WTC11 (cell line): ENCODE measurements around the gene HS1BP3. TPM values are rescaled to one million over a fixed set of nuclear protein-coding genes. Genes with fewer than 3 reads are reported as not detected.

Experiments used
- ATAC-seq: fragments of 200-7000 bp; cut with Tn5 transposase; 2 replicates; pipeline ENCODE4 v1.10.0; 2021; ENCODE audit warnings: mild to moderate bottlenecking, moderate library complexity
- CTCF ChIA-PET: fragments of 300-600 bp; sonication (Branson Sonifier 250); formaldehyde crosslinking; loops from one replicate; lab custom pipeline; 2021; ENCODE audit warnings: antibody characterized with exemption; lab: Charles Lee
- POLR2A ChIA-PET: fragments of 350-600 bp; sonication (Branson Sonifier 250); formaldehyde crosslinking; loops from one replicate; lab custom pipeline; 2021; ENCODE audit warnings: antibody characterized with exemption; lab: Charles Lee
- DNase-seq: peaks from one replicate; pipeline ENCODE4 v3.0.0; 2021; ENCODE audit warnings: low spot score
- H3K27ac Mint-ChIP-seq: 2 replicates; pipeline ENCODE4 v1.8.0; 2021; ENCODE audit warnings: mixed read lengths
- H3K27me3 Mint-ChIP-seq: 2 replicates; pipeline ENCODE4 v1.8.0; 2021; ENCODE audit warnings: low read depth, mild to moderate bottlenecking, moderate library complexity, mixed read lengths
- H3K36me3 Mint-ChIP-seq: 2 replicates; pipeline ENCODE4 v1.8.0; 2021; ENCODE audit warnings: mixed read lengths
- H3K4me1 Mint-ChIP-seq: 2 replicates; pipeline ENCODE4 v1.8.0; 2022; ENCODE audit warnings: mixed read lengths
- H3K4me3 Mint-ChIP-seq: 2 replicates; pipeline ENCODE4 v1.8.0; 2021; ENCODE audit warnings: mild to moderate bottlenecking, moderate library complexity, mixed read lengths
- H3K9me3 Mint-ChIP-seq: 2 replicates; pipeline ENCODE4 v1.8.0; 2021; ENCODE audit warnings: mixed read lengths
- ARID4B ChIP-seq: sonication (generic); formaldehyde crosslinking; IDR thresholded peaks from 2 replicates; pipeline ENCODE4 v1.8.0; 2023; ENCODE audit warnings: missing genetic modification reagents, mild to moderate bottlenecking, borderline replicate concordance
- CBFB ChIP-seq: sonication (generic); formaldehyde crosslinking; IDR thresholded peaks from 2 replicates; pipeline ENCODE4 v1.8.1; 2022; ENCODE audit warnings: mild to moderate bottlenecking, low read depth, missing genetic modification reagents
- ELF4 ChIP-seq: sonication (generic); formaldehyde crosslinking; IDR thresholded peaks from 2 replicates; pipeline ENCODE4 v1.8.1; 2022; ENCODE audit warnings: low read depth, mild to moderate bottlenecking, moderate library complexity, missing genetic modification reagents
- ETV6 ChIP-seq: sonication (generic); formaldehyde crosslinking; IDR thresholded peaks from 2 replicates; pipeline ENCODE4 v1.8.1; 2022; ENCODE audit warnings: mild to moderate bottlenecking, missing genetic modification reagents
- FOXP1 ChIP-seq: sonication (generic); formaldehyde crosslinking; IDR thresholded peaks from 2 replicates; pipeline ENCODE4 v1.8.0; 2022; ENCODE audit warnings: missing genetic modification reagents, mild to moderate bottlenecking, moderate library complexity, borderline replicate concordance
- GABPB1 ChIP-seq: sonication (generic); formaldehyde crosslinking; IDR thresholded peaks from 2 replicates; pipeline ENCODE4 v1.8.1; 2023; ENCODE audit warnings: mild to moderate bottlenecking, missing genetic modification reagents
- HMGA2 ChIP-seq: fragments of 250-450 bp; sonication (Bioruptor Pico); IDR thresholded peaks from 2 replicates; pipeline ENCODE4 v1.4.0; 2021; ENCODE audit warnings: mild to moderate bottlenecking, moderate library complexity
- MXD4 ChIP-seq: fragments of 250-450 bp; sonication (Bioruptor Pico); IDR thresholded peaks from 2 replicates; pipeline ENCODE4 v1.8.0; 2021; ENCODE audit warnings: mild to moderate bottlenecking, moderate library complexity, borderline replicate concordance
- MYBL2 ChIP-seq: sonication (generic); formaldehyde crosslinking; IDR thresholded peaks from 2 replicates; pipeline ENCODE4 v1.8.1; 2023; ENCODE audit warnings: mild to moderate bottlenecking, moderate library complexity, missing genetic modification reagents
- NR2C2 ChIP-seq: sonication (generic); formaldehyde crosslinking; IDR thresholded peaks from 2 replicates; pipeline ENCODE4 v1.8.0; 2022; ENCODE audit warnings: mild to moderate bottlenecking, missing genetic modification reagents
- PRDM15 ChIP-seq: sonication (generic); formaldehyde crosslinking; IDR thresholded peaks from 2 replicates; pipeline ENCODE4 v1.8.0; 2022; ENCODE audit warnings: missing genetic modification reagents
- ZNF138 ChIP-seq: sonication (generic); formaldehyde crosslinking; conservative IDR thresholded peaks from 2 replicates; pipeline ENCODE4 v1.8.1; 2022; ENCODE audit warnings: mild to moderate bottlenecking, moderate library complexity, missing genetic modification reagents
- ZNF416 ChIP-seq: fragments of 250-450 bp; sonication (Bioruptor Pico); IDR thresholded peaks from 2 replicates; pipeline ENCODE4 v1.9.0; 2021; ENCODE audit warnings: mild to moderate bottlenecking, inconsistent platforms
- ZNF423 ChIP-seq: fragments of 250-450 bp; sonication (Bioruptor Pico); IDR thresholded peaks from 2 replicates; pipeline ENCODE4 v2.1.2; 2022; ENCODE audit warnings: mild to moderate bottlenecking, moderate library complexity
- ZNF671 ChIP-seq: fragments of 250-450 bp; sonication (Bioruptor Pico); IDR thresholded peaks from 2 replicates; pipeline ENCODE4 v1.8.0; 2021; ENCODE audit warnings: mild to moderate bottlenecking
- total RNA-seq: library from RNA; stranded (reverse); gene quantifications from 3 replicates; pipeline ENCODE4 v1.2.3, GENCODE V29; 2021
- TF ChIP-seq, protein P1 (sequence below): sonication (generic); formaldehyde crosslinking; IDR thresholded peaks from 2 replicates; pipeline ENCODE4 v1.8.1; 2023; ENCODE audit warnings: mild to moderate bottlenecking, missing genetic modification reagents, moderate library complexity
- TF ChIP-seq, protein P2 (sequence below): fragments of 250-450 bp; sonication (Bioruptor Pico); IDR thresholded peaks from 2 replicates; pipeline ENCODE4 v1.9.0; 2021; ENCODE audit warnings: mild to moderate bottlenecking

Gene HS1BP3
- total RNA-seq, 1 experiment from 2014 or later, result 17.9 TPM

DNA sequence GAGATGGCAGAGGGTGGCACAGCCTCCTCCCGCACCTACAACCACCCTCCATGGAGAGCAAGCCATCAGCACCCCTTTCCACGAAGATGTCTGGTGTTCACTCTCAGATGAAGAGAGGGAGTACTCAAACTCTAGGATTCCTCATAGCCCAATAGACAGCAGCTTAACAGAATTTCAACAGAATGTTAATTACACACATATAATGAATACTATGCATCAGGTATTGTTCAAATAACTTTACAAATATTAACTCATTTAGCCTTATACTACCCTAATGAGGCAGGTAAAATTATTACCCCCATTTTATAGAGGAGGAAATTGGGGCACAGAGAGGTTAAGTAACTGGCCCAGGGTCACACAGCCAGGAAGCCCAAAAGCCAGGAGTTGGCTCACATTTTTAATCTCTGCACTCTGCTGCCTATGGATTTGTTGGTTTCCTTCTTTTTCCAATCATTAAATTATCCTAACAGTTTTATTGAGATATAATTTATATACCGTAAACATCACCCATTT is 39.0 kb downstream of the HS1BP3 start:
- ATAC-seq, result no peak
- Mint-ChIP-seq H3K4me1 (peaks cover 25% of the 10 kb centered on the region), H3K36me3 (no peaks in the 10 kb centered on the region; the same call in 1 of the 2 replicates), H3K27ac (no peak overlapping the region), H3K27me3 (no peaks in the 10 kb centered on the region), H3K4me3 (no peak overlapping the region), H3K9me3 (peaks cover 8% of the 10 kb centered on the region)
- DNase-seq, result no peak
- no peak for TF ChIP-seq MYBL2 (CRISPR knock-in tag)
- no peak for TF ChIP-seq ETV6
- TF ChIP-seq, protein P1, sequence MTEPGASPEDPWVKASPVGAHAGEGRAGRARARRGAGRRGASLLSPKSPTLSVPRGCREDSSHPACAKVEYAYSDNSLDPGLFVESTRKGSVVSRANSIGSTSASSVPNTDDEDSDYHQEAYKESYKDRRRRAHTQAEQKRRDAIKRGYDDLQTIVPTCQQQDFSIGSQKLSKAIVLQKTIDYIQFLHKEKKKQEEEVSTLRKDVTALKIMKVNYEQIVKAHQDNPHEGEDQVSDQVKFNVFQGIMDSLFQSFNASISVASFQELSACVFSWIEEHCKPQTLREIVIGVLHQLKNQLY (CRISPR knock-in tag), result no peak
- TF ChIP-seq, protein P2, sequence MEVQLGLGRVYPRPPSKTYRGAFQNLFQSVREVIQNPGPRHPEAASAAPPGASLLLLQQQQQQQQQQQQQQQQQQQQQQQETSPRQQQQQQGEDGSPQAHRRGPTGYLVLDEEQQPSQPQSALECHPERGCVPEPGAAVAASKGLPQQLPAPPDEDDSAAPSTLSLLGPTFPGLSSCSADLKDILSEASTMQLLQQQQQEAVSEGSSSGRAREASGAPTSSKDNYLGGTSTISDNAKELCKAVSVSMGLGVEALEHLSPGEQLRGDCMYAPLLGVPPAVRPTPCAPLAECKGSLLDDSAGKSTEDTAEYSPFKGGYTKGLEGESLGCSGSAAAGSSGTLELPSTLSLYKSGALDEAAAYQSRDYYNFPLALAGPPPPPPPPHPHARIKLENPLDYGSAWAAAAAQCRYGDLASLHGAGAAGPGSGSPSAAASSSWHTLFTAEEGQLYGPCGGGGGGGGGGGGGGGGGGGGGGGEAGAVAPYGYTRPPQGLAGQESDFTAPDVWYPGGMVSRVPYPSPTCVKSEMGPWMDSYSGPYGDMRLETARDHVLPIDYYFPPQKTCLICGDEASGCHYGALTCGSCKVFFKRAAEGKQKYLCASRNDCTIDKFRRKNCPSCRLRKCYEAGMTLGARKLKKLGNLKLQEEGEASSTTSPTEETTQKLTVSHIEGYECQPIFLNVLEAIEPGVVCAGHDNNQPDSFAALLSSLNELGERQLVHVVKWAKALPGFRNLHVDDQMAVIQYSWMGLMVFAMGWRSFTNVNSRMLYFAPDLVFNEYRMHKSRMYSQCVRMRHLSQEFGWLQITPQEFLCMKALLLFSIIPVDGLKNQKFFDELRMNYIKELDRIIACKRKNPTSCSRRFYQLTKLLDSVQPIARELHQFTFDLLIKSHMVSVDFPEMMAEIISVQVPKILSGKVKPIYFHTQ, result no peak
- TF ChIP-seq ELF4 (CRISPR knock-in tag), result no peak
- no peak for TF ChIP-seq PRDM15 (CRISPR knock-in tag)
- TF ChIP-seq HMGA2 (CRISPR knock-in tag), result no peak
- no peak for TF ChIP-seq CBFB
- ChIA-PET CTCF (interaction anchor here (1.0 kb wide), 1 partner anchor 233 kb away, joined by 3 read pairs; no protein-coding TSS in a partner anchor), POLR2A (interaction anchor here (1.1 kb wide), 1 partner anchor 165 kb away, joined by 4 read pairs; the partner anchor contains the start of gene RHOB)

DNA sequence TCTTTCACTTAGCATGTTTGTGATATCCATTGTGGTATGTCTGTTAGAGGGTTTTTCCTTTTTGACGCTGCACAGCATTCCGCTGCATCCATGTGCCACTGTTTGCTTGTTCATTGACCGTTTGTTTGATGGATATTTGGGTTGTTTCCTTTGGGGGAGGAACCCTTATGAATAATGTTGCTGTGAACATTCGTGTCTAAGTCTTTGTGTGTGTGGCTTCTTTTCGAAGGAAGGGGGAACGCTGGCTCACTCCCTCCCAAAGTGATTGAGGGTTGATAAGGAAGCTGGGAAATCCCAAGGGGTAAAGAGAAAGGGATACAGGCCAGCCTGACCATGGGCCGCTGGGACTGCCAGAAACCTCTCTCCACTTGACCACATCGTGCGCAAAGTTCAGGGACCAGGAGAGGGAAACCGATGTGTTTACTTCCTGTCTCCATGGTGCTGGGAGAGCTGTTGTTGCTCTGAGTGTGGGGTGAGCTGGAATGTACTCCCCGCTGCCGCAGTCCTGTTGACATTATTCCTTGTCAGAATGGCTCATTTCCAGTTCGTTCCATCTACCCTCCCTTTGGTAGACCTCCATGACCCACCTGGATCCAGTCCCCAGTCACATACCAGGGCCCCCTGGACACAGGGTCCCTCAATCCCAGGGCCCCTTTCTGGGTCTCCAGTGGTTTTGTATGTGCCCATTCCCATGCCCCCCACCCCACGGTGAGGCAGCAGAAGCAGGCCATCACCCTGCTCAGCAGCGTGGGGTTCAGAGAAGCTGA is 39.6 kb downstream of the HS1BP3 start:
- H3K36me3 Mint-ChIP-seq, result no peaks in the 10 kb centered on the region; the same call in 1 of the 2 replicates
- no peak overlapping the region for H3K27ac Mint-ChIP-seq
- no peaks in the 10 kb centered on the region for H3K27me3 Mint-ChIP-seq
- peak; percentile 53 for ATAC-seq
- H3K4me1 Mint-ChIP-seq, result peaks cover 21% of the 10 kb centered on the region
- H3K9me3 Mint-ChIP-seq, result peaks cover 8% of the 10 kb centered on the region
- TF ChIP-seq GABPB1 (CRISPR knock-in tag) (peak; percentile 15; the same call in 1 of the 2 replicates), ZNF138 (CRISPR knock-in tag) (no peak)
- no peak overlapping the region for H3K4me3 Mint-ChIP-seq
- ChIA-PET CTCF (interaction anchor here (1.0 kb wide), 1 partner anchor 233 kb away, joined by 3 read pairs; no protein-coding TSS in a partner anchor), POLR2A (interaction anchor here (1.1 kb wide), 1 partner anchor 165 kb away, joined by 4 read pairs; the partner anchor contains the start of gene RHOB)
- DNase-seq, result no peak

DNA sequence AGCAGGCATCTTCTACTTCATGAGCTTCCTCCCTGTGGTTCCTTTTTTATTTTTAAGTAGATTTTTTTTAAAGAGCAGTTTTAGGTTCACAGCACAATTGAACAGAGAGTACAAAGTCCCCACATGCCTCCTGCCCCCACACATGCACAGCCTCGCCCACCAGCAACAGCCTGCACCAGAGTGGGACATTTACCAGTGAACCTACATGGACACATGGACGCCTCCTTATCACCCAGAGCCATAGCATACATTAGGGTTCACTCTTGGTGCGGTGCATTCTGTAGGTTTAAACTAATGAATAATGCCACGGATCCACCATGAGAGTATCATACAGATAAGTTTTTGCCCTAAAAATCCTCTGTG is 40.9 kb downstream of the HS1BP3 start:
- ChIA-PET POLR2A (interaction anchor here (1.8 kb wide), 1 partner anchor 163 kb away, joined by 6 read pairs; the partner anchor contains the start of gene RHOB), CTCF (interaction anchor here (1.3 to 1.7 kb wide), 2 partner anchors 26 to 51 kb away, joined by 3 to 4 read pairs; no protein-coding TSS in a partner anchor)
- H3K4me1 Mint-ChIP-seq, result peaks cover 21% of the 10 kb centered on the region
- no peak overlapping the region for H3K4me3 Mint-ChIP-seq
- H3K27me3 Mint-ChIP-seq, result no peaks in the 10 kb centered on the region
- peaks cover 8% of the 10 kb centered on the region for H3K9me3 Mint-ChIP-seq
- no peaks in the 10 kb centered on the region; the same call in 1 of the 2 replicates for H3K36me3 Mint-ChIP-seq
- ATAC-seq (no peak), DNase-seq (no peak)
- no peak overlapping the region for H3K27ac Mint-ChIP-seq
- no peak for TF ChIP-seq ZNF423 (CRISPR knock-in tag)
- TF ChIP-seq MXD4 (CRISPR knock-in tag), result no peak
- no peak for TF ChIP-seq ARID4B (CRISPR knock-in tag)
- no peak for TF ChIP-seq NR2C2 (CRISPR knock-in tag)
- no peak for TF ChIP-seq ZNF671 (CRISPR knock-in tag)
- TF ChIP-seq ZNF416 (CRISPR knock-in tag), result no peak
- no peak for TF ChIP-seq FOXP1 (CRISPR knock-in tag)
